Activated CD4-positive, alpha-beta memory T cell treated with anti-CD3 and anti-CD28 coated beads, Interleukin-2, amount 10 ng/mL, durations not matched to agents 7 days and 5 days (primary cell): ENCODE results near the gene NF2. TPM values are rescaled to one million over a fixed set of nuclear protein-coding genes. Genes with fewer than 3 reads are reported as not detected.
A peak's percentile ranks its signal among the peaks of the same experiment; 100 is the strongest.

ENCODE experiments used
- CTCF ChIA-PET: fragments of 350-600 bp; sonication (Branson Sonifier 250); formaldehyde crosslinking; loops from one replicate; lab custom pipeline; 2021; ENCODE audit warnings: antibody characterized with exemption, inconsistent platforms; lab: Charles Lee
- POLR2A ChIA-PET: fragments of 350-600 bp; sonication (Branson Sonifier 250); formaldehyde crosslinking; loops from one replicate; lab custom pipeline; 2021; ENCODE audit warnings: antibody characterized with exemption; lab: Charles Lee
- DNase-seq: peaks from one replicate; pipeline ENCODE4 v3.0.0-alpha.2; 2020
- H3K27ac Mint-ChIP-seq: one replicate; pipeline ENCODE4 v1.8.0; 2021; ENCODE audit warnings: mild to moderate bottlenecking, mixed read lengths
- H3K27me3 Mint-ChIP-seq: one replicate; pipeline ENCODE4 v1.8.0; 2021; ENCODE audit warnings: mixed read lengths
- H3K36me3 Mint-ChIP-seq: one replicate; pipeline ENCODE4 v1.8.0; 2021; ENCODE audit warnings: low read depth, mixed read lengths
- H3K4me1 Mint-ChIP-seq: one replicate; pipeline ENCODE4 v1.8.0; 2021; ENCODE audit warnings: mixed read lengths
- H3K4me3 Mint-ChIP-seq: one replicate; pipeline ENCODE4 v1.8.0; 2021; ENCODE audit warnings: mild to moderate bottlenecking, mixed read lengths
- H3K9me3 Mint-ChIP-seq: one replicate; pipeline ENCODE4 v1.8.0; 2021; ENCODE audit warnings: mixed read lengths
- total RNA-seq, 2 experiments: library from RNA; stranded (reverse); gene quantifications; one replicate each; pipeline ENCODE4 v1.2.3, GENCODE V29; 2021

The NF2 gene
- total RNA-seq, 2 experiments from 2014 or later: 58.2 to 60.1 TPM

GRCh38 chr22:29625090-29625825 lies 21.8 kb downstream of the NF2 start:
- CTCF ChIA-PET: interaction anchor here (0.6 to 3.5 kb wide), 35 partner anchors 8 to 483 kb away, joined by 3 to 37 read pairs (median 4); partner anchors contain the start of genes ASCC2, UQCR10 and ZMAT5
- Mint-ChIP-seq H3K4me3 (no peak overlapping the region), H3K27ac (peak overlapping the region; percentile 16), H3K36me3 (peaks cover 6% of the 10 kb centered on the region), H3K4me1 (peaks cover 59% of the 10 kb centered on the region), H3K27me3 (no peaks in the 10 kb centered on the region), H3K9me3 (no peaks in the 10 kb centered on the region)
- POLR2A ChIA-PET: interaction anchor here (0.5 to 1.1 kb wide), 2 partner anchors 16 to 21 kb away, joined by 3 to 5 read pairs; partner anchors contain the start of gene NF2
- DNase-seq: peak; percentile 53

- CTCF ChIA-PET: interaction anchor here (0.9 to 3.5 kb wide), 10 partner anchors 9 to 462 kb away, joined by 3 to 37 read pairs (median 6); no protein-coding TSS in a partner anchor
- POLR2A ChIA-PET: interaction anchor here (0.9 to 1.1 kb wide), 2 partner anchors 20 to 22 kb away, joined by 3 to 5 read pairs; partner anchors contain the start of gene NF2
- H3K27me3 Mint-ChIP-seq: no peaks in the 10 kb centered on the region
- H3K4me3 Mint-ChIP-seq: no peak overlapping the region
- no peak for DNase-seq
- no peaks in the 10 kb centered on the region for H3K9me3 Mint-ChIP-seq
- no peak overlapping the region for H3K27ac Mint-ChIP-seq
- peaks cover 57% of the 10 kb centered on the region for H3K4me1 Mint-ChIP-seq
- peaks cover 6% of the 10 kb centered on the region for H3K36me3 Mint-ChIP-seq
These were observed 23.2 kb downstream of the NF2 start for GRCh38 chr22:29626497-29627195.

GRCh38 chr22:29627196-29627535 lies 23.7 kb downstream of the NF2 start:
- Mint-ChIP-seq H3K9me3 (no peaks in the 10 kb centered on the region), H3K27ac (no peak overlapping the region), H3K27me3 (no peaks in the 10 kb centered on the region), H3K4me3 (no peak overlapping the region), H3K36me3 (peaks cover 6% of the 10 kb centered on the region), H3K4me1 (peaks cover 55% of the 10 kb centered on the region)
- POLR2A ChIA-PET: interaction anchor here (0.9 kb wide), 1 partner anchor 21 kb away, joined by 3 read pairs; no protein-coding TSS in a partner anchor
- DNase-seq: no peak
- CTCF ChIA-PET: interaction anchor here (0.8 to 3.5 kb wide), 5 partner anchors 9 to 462 kb away, joined by 3 to 37 read pairs (median 16); no protein-coding TSS in a partner anchor

- Mint-ChIP-seq H3K27ac (no peak overlapping the region), H3K36me3 (peaks cover 6% of the 10 kb centered on the region), H3K4me3 (no peak overlapping the region), H3K27me3 (no peaks in the 10 kb centered on the region), H3K9me3 (no peaks in the 10 kb centered on the region), H3K4me1 (peaks cover 54% of the 10 kb centered on the region)
- DNase-seq: no peak
- ChIA-PET CTCF (interaction anchor here (0.7 to 1.3 kb wide), 4 partner anchors 8 to 459 kb away, joined by 3 to 4 read pairs (median 4); no protein-coding TSS in a partner anchor), POLR2A (interaction anchor here (1.3 kb wide), 1 partner anchor 17 kb away, joined by 3 read pairs; no protein-coding TSS in a partner anchor)
These were observed 25.8 kb downstream of the NF2 start for GRCh38 chr22:29628996-29629902.

GRCh38 chr22:29629903-29630516 lies 26.6 kb downstream of the NF2 start:
- Mint-ChIP-seq H3K27me3 (no peaks in the 10 kb centered on the region), H3K9me3 (no peaks in the 10 kb centered on the region), H3K4me3 (no peak overlapping the region), H3K36me3 (peaks cover 6% of the 10 kb centered on the region), H3K4me1 (peaks cover 46% of the 10 kb centered on the region), H3K27ac (no peak overlapping the region)
- DNase-seq: no peak
- CTCF ChIA-PET: interaction anchor here (1.1 to 1.3 kb wide), 3 partner anchors 9 to 459 kb away, joined by 3 to 4 read pairs (median 4); no protein-coding TSS in a partner anchor
- POLR2A ChIA-PET: interaction anchor here (1.3 kb wide), 1 partner anchor 16 kb away, joined by 3 read pairs; no protein-coding TSS in a partner anchor

- Mint-ChIP-seq H3K4me1 (peaks cover 37% of the 10 kb centered on the region), H3K36me3 (peaks cover 6% of the 10 kb centered on the region), H3K27ac (no peak overlapping the region), H3K4me3 (no peak overlapping the region), H3K9me3 (no peaks in the 10 kb centered on the region), H3K27me3 (no peaks in the 10 kb centered on the region)
- POLR2A ChIA-PET: no interaction called here
- no peak for DNase-seq
- CTCF ChIA-PET: interaction anchor here (0.6 kb wide), 1 partner anchor 127 kb away, joined by 3 read pairs; no protein-coding TSS in a partner anchor
These were observed 27.6 kb downstream of the NF2 start for GRCh38 chr22:29630987-29631386.

GRCh38 chr22:29631725-29632124 lies 28.3 kb downstream of the NF2 start:
- POLR2A ChIA-PET: no interaction called here
- Mint-ChIP-seq H3K27ac (no peak overlapping the region), H3K36me3 (peaks cover 6% of the 10 kb centered on the region), H3K9me3 (no peaks in the 10 kb centered on the region), H3K4me3 (no peak overlapping the region), H3K4me1 (peaks cover 32% of the 10 kb centered on the region), H3K27me3 (no peaks in the 10 kb centered on the region)
- CTCF ChIA-PET: interaction anchor here (0.6 kb wide), 1 partner anchor 447 kb away, joined by 3 read pairs; no protein-coding TSS in a partner anchor
- no peak for DNase-seq

GRCh38 chr22:29632672-29633071 lies 29.2 kb downstream of the NF2 start:
- no peaks in the 10 kb centered on the region for H3K9me3 Mint-ChIP-seq
- no peaks in the 10 kb centered on the region for H3K27me3 Mint-ChIP-seq
- peaks cover 10% of the 10 kb centered on the region for H3K36me3 Mint-ChIP-seq
- CTCF ChIA-PET: no interaction called here
- no peak overlapping the region for H3K4me3 Mint-ChIP-seq
- no peak for DNase-seq
- no peak overlapping the region for H3K27ac Mint-ChIP-seq
- H3K4me1 Mint-ChIP-seq: peaks cover 29% of the 10 kb centered on the region
- POLR2A ChIA-PET: no interaction called here

- H3K36me3 Mint-ChIP-seq: peaks cover 15% of the 10 kb centered on the region
- ChIA-PET POLR2A (no interaction called here), CTCF (interaction anchor here (1.0 to 5.8 kb wide), 3 partner anchors 8 to 621 kb away, joined by 3 to 37 read pairs (median 4); no protein-coding TSS in a partner anchor)
- no peak overlapping the region for H3K27ac Mint-ChIP-seq
- H3K9me3 Mint-ChIP-seq: no peaks in the 10 kb centered on the region
- H3K4me1 Mint-ChIP-seq: peaks cover 29% of the 10 kb centered on the region
- H3K4me3 Mint-ChIP-seq: no peak overlapping the region
- DNase-seq: no peak
- H3K27me3 Mint-ChIP-seq: no peaks in the 10 kb centered on the region
These were observed 30.3 kb downstream of the NF2 start for GRCh38 chr22:29633514-29634312.

- H3K4me3 Mint-ChIP-seq: no peak overlapping the region
- ChIA-PET CTCF (interaction anchor here (0.9 to 5.8 kb wide), 4 partner anchors 9 to 620 kb away, joined by 3 to 37 read pairs (median 4); no protein-coding TSS in a partner anchor), POLR2A (no interaction called here)
- DNase-seq: no peak
- no peaks in the 10 kb centered on the region for H3K27me3 Mint-ChIP-seq
- no peak overlapping the region for H3K27ac Mint-ChIP-seq
- peaks cover 20% of the 10 kb centered on the region for H3K36me3 Mint-ChIP-seq
- H3K4me1 Mint-ChIP-seq: peaks cover 31% of the 10 kb centered on the region
- H3K9me3 Mint-ChIP-seq: no peaks in the 10 kb centered on the region
These were observed 31.4 kb downstream of the NF2 start for GRCh38 chr22:29634847-29635246.

- H3K27me3 Mint-ChIP-seq: no peaks in the 10 kb centered on the region
- no peak overlapping the region for H3K4me3 Mint-ChIP-seq
- DNase-seq: no peak
- ChIA-PET POLR2A (no interaction called here), CTCF (interaction anchor here (0.6 to 5.8 kb wide), 19 partner anchors 10 to 620 kb away, joined by 3 to 37 read pairs (median 3); no protein-coding TSS in a partner anchor)
- no peak overlapping the region for H3K27ac Mint-ChIP-seq
- H3K36me3 Mint-ChIP-seq: peaks cover 20% of the 10 kb centered on the region
- peaks cover 37% of the 10 kb centered on the region for H3K4me1 Mint-ChIP-seq
- H3K9me3 Mint-ChIP-seq: no peaks in the 10 kb centered on the region
These were observed 32.4 kb downstream of the NF2 start for GRCh38 chr22:29635734-29636357.
